Measurements from ENCODE around the gene DNM2. TPM values are rescaled to one million over a fixed set of nuclear protein-coding genes. Genes with fewer than 3 reads are reported as not detected.
"Not testable (repeated sequence)": the region's sequence is repeated elsewhere in the genome, so short reads cannot be mapped to it uniquely, and the experiment has no call there.

Gene DNM2
- 38.3 TPM for total RNA-seq

DNA sequence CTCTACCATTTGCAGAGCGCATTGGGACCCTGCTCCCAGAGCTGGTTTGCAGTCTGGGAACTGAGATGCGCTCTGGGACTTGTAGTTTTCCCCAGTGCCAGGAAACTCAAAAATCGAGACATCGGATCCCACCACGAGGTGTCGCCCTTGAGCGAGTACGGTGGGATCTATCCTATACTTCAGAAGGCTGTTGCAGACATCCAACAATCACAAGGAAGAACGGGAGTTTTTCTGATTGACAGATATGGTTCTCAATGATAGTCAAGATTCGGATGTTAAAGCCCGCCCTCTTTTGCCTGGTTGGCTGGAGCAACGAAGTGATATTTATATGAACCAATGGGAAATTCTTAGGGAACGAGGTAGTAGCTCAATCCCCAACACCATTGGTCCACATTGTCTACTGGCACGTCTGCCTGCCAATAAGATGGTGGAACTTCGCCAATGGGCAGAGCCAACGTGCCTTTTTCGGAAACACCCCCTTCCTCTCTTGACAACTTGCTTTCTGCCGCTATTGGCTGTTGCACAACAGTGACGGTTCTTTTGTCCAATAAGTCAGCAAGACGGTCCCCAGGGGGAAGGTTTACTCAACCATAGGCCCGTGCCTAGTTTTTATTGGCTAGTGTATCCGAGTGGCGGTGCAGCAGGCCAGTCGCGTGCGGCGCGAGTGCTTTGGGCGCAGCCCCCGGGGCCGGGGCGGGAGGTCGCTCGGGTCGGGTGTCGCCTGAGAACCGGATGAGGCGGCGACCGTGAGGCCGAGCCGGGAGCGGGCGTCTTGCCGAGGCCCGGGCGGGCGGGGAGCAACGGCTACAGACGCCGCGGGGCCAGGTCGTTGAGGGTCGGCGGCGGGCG is at the start of gene DNM2:
DNM2 (plus strand) TSS at position 724 of the 849 bp plus-strand sequence. CDS start 164 bp downstream, outside the sequence.
- FAIRE-seq (peak; percentile 99), DNase-seq (ENCODE audit: low spot score in 2 of 2) (peak; percentile 95 to 96)

DNA sequence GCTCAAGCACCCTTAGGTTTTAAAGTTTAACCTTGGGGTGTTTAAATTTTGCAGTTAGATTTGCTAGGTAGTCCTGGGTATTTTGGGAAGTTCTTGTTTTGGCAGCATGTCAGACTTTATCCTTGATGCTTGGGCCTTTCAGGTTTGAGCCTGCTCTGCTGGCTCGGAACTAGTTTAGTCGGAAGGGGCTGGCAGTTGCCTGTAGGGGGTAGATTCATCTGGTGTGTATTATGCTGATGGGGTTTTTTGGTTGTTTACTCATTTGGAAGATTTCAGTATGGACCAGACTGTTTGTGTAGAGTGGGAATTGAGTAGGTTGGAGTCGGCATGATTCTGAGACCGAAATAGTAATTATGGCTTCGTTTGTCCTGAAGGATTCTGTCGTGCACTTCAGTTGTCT is 48.6 kb upstream of the DNM2 start:
- no peak for DNase-seq (ENCODE audit: low spot score in 2 of 2)
- no peak for FAIRE-seq

DNA sequence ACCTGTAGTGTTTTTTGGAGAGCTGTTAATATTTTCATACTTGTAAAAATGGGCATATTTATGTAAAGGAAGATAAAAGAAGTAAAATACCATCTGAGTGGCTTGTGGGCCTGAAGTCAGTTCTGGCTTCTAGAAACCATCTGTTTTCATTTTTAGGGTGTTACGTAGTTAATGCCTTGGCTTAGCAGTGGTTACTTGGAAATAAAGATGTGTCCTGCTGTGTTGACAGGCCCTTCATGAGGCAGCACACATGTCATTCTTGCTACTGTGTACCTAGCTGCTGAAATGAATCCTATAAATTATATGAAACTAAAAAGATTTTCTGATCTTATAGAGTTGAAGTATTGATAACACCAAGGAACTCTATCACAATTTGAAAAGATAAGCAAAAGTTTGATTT is 47.7 kb upstream of the DNM2 start:
- no peak for FAIRE-seq

DNA sequence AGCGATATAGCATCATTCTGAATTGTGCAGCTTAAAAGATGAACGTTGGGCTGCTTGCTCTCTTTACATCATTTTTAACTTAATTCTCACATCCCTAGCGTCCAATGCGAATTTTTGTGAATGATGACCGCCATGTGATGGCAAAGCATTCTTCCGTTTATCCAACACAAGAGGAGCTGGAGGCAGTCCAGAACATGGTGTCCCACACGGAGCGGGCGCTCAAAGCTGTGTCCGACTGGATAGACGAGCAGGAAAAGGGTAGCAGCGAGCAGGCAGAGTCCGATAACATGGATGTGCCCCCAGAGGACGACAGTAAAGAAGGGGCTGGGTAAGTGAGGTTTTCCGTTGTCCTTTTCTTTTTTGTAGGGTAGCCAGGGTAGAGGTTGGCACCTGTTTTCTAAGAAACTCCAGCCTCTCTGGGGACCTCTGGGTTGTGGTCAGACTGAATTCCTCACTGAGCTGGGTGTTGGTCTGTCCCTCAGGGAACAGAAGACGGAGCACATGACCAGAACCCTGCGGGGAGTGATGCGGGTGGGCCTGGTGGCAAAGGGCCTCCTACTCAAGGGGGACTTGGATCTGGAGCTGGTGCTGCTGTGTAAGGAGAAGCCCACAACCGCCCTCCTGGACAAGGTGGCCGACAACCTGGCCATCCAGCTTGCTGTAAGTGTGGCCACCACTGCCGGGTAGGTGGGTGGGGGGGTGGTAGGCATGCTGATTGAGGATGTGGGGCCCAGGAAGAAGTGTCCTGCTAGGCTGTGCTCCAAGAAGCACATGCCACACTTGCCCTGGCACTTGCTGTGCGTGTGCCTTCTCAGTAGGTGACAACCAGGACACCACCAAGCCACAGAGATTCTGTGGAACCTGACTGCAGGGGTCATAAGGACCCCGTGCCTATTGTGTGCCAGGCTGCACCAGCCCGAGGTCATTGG is 46.7 kb upstream of the DNM2 start:
- DNase-seq (ENCODE audit: low spot score in 2 of 2) (no peak), FAIRE-seq (no peak)

More for the DNA sequence above, 47.7 kb upstream of the DNM2 start:
- no peak for DNase-seq (ENCODE audit: low spot score in 2 of 2)

- not testable (repeated sequence) for DNase-seq (ENCODE audit: low spot score in 2 of 2); FAIRE-seq
These were observed 46.0 kb upstream of the DNM2 start for GRCh38 chr19:10671922-10672321.

DNA sequence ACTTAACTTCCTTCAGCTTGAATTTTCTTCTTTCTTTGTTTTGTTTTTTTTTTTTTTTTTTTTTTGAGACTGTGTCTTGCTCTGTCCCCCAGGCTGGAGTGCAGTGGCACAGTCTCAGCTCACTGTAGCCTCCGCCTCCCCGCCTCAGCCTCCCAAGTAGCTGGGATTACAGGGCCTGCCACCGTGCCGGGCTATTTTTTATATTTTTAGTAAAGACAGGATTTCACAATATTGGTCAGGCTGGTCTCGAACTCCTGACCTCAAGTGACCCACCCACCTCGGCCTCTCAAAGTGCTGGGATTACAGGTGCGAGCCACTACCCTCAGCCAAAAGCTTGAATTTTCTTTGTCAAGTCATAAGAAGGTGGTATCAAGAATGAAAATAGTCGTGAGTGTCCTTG is 42.7 kb upstream of the DNM2 start:
- FAIRE-seq; DNase-seq (ENCODE audit: low spot score in 2 of 2): not testable (repeated sequence)

- no peak for FAIRE-seq
These were observed 40.1 kb upstream of the DNM2 start for GRCh38 chr19:10677751-10678150.

GRCh38 chr19:10678813-10679212 is 39.1 kb upstream of the DNM2 start:
- FAIRE-seq (no peak), DNase-seq (ENCODE audit: low spot score in 2 of 2) (no peak)

More at GRCh38 chr19:10677751-10678150, 40.1 kb upstream of the DNM2 start:
- no peak for DNase-seq (ENCODE audit: low spot score in 2 of 2)

DNA sequence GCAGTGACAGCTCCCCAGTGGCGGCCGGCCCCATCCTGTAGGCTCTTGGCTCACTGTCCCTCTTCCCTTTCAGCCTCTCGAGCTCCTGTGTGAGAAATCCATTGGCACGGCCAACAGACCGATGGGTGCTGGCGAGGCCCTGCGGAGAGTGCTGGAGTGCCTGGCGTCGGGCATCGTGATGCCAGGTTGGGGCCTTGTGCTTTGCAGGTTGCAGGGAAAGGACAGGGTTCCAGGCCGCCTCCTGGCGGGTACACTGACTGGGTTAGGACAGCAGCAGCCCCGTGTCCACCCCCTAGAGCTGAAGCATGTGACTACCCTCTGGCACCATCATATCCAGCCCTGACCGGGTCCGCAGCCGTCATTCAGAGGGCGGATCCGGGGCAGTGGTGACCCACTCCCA is 38.1 kb upstream of the DNM2 start:
- no peak for FAIRE-seq
- DNase-seq (ENCODE audit: low spot score in 2 of 2) = no peak

DNA sequence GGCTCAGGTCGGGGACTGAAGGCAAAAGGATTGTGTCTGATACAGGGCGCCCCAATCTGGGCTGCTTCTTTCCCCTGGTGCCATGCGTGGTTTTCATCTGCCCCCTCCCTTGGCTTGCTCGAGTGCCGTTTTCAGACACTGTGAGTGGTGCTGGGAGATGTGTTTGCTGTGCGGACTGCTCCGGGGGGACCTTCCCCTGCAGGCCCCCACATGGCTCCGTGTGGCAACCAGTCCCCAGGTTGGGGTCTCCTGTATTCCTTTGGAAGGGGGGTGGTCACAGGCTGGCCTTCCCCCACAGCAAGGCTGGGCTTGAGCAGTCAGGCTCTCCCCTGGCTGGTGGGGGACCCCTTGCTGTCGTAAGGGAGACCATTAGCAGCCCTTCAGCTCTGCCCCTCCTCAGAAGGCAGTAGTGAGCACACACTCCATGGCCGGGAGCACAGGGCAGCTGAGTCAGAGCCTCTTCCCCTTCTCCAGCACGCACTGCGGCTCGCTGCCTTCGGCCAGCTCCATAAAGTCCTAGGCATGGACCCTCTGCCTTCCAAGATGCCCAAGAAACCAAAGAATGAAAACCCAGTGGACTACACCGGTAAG is 37.2 kb upstream of the DNM2 start:
- no peak for DNase-seq (ENCODE audit: low spot score in 2 of 2)
- no peak for FAIRE-seq

DNA sequence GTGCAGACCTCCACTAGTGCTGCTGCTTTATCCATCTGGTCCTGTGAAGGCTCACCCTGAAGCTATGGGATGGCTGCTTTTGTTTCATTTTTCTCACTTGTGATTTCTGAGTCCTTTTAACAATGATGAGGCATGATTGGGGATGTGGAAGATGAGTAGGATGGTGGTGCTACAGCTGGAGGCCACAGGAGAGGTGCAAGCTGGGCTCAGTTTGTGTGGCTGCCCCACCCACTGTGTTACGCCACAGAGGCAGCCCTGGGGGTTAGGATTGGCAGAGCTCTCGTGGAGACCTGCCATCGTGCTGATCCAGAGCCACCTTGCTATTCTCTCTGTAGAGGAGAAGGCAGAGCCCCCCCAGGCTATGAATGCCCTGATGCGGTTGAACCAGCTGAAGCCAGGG is 36.2 kb upstream of the DNM2 start:
- FAIRE-seq (no peak), DNase-seq (ENCODE audit: low spot score in 2 of 2) (no peak)

GRCh38 chr19:10682397-10683063 is 35.3 kb upstream of the DNM2 start:
- FAIRE-seq (no peak), DNase-seq (ENCODE audit: low spot score in 2 of 2) (no peak)

DNA sequence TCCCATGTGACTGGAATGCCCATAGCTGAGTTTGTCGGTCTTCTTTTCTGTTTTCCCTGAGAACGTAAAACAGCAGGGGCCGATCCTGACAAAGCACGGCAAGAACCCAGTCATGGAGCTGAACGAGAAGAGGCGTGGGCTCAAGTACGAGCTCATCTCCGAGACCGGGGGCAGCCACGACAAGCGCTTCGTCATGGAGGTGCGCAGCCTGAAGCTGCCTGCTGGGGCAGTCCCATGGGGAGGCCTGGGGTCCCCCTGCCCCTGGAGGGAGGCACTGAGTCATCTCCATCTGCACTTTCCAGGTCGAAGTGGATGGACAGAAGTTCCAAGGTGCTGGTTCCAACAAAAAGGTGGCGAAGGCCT is 34.8 kb upstream of the DNM2 start:
- no peak for DNase-seq (ENCODE audit: low spot score in 2 of 2)
- no peak for FAIRE-seq

DNA sequence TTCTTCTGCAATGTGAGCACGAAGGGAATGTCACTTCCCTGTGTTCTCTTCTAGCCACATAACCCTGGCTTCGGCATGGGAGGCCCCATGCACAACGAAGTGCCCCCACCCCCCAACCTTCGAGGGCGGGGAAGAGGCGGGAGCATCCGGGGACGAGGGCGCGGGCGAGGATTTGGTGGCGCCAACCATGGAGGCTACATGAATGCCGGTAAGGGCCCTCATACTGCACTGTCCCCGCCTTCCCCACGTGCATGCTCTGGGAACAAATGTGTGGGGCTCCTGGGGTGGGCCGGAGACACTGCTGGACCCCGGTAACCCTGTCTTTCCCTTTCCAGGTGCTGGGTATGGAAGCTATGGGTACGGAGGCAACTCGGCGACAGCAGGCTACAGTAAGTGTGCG is 34.3 kb upstream of the DNM2 start:
- no peak for FAIRE-seq
- no peak for DNase-seq (ENCODE audit: low spot score in 2 of 2)

DNA sequence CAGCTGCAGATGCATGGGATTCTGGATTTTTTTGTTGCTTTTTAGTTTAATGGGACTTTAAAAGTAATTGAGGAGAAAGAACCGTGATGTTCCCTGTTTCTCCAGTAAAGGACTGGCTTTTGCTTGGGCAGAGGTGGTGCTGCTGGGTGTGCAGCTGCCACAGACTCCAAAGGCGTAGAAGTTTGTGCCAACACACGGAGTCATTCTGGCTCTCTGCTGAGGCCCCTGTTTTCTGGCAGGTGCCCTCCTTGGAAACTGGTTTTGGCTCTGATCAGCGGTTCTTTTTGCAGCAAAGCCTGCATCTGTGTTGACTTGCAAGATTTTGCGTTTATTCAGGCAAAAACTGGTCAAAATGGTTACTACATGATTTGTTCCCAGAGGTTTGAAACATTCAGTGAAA is 32.7 kb upstream of the DNM2 start:
- peak in 1 of 2 donors; percentile 59 for DNase-seq (ENCODE audit: low spot score in 2 of 2)
- FAIRE-seq = no peak

GRCh38 chr19:10686193-10686592 is 31.7 kb upstream of the DNM2 start:
- DNase-seq (ENCODE audit: low spot score in 2 of 2) = no peak
- no peak for FAIRE-seq

DNA sequence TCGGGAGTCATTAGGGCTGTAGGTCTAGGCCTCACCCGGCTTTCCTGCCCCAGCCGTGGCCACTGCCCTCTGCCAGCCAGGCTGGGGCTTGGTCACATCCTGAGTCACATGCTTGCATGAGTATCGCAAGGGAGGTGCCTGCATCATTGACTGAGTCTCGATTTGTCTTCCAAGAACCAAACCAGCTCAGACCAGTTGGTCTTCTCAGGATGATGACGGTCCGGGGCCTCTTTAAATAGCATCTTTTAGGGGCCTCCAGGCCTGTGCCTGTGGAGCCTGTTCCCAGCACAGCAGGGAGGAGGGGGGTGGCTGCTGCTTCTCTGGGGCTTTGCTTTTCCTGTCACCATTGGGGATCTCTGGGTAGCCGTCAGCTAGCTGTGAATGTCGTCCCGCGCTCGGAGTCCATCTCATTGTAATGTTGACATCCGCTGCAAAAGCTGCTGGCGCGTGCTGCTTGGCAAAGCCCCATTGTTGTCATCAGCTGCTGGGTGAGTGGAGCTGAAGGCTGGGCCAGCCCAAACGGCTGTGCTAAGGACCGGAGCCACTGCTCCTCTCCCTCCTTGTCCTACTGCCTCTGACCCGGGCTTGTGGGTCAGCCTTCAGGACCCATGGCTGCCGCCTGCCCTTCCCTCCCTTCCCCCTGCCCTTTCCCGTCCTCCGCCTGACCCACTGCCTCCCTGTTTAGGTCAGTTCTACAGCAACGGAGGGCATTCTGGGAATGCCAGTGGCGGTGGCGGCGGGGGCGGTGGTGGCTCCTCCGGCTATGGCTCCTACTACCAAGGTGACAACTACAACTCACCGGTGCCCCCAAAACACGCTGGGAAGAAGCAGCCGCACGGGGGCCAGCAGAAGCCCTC is 31.0 kb upstream of the DNM2 start:
- peak; percentile 74 to 76 for DNase-seq (ENCODE audit: low spot score in 2 of 2)
- FAIRE-seq = no peak

GRCh38 chr19:10687518-10688288 is 30.2 kb upstream of the DNM2 start:
- FAIRE-seq = no peak
- DNase-seq (ENCODE audit: low spot score in 2 of 2) = no peak
